ENCODE data around the gene ME2.

DNA sequence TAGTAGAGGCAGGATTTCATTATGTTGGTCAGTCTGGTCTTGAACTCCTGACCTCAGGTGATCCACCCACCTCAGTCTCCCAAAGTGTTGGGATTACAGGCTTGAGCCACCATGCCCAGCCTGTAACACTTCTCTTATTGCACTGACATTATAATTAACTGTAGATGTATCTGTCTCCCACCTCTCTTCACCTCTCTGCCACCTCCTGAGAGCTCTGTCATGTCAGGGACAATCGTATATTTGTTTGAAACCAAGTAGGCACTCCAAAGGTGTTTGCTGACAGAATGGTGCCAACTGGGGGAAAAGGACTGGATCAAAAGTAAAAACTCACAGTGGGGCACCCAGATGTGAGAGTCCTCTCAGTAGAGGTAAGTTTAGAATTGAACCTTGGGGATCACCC, 17.3 kb upstream of the ME2 start:
- no peak for TF ChIP-seq EP300 (IDR thresholded peaks at IDR 0.05; ENCODE audit: borderline replicate concordance in 1 of 2, low read depth in 2 of 2, low read length in 2 of 2)
- TF ChIP-seq POLR2AphosphoS5 (IDR thresholded peaks at IDR 0.05; ENCODE audit: low read depth, low read length), result no peak
- TF ChIP-seq CHD2 (IDR thresholded peaks at IDR 0.05; ENCODE audit: low read length), result no peak
- TF ChIP-seq TCF12 (IDR thresholded peaks at IDR 0.05; ENCODE audit: low read depth, low read length), result no peak

Data from H1 (cell line).